Neural progenitor cell (in vitro differentiated cells): Measurements from ENCODE around the gene VPS37B. TPM values are rescaled to one million over a fixed set of nuclear protein-coding genes. Genes with fewer than 3 reads are reported as not detected.

Experiments
- DNase-seq: peaks from one replicate; pipeline ENCODE4 v3.0.0-alpha.2; 2016; ENCODE audit warnings: low spot score
- H2AFZ ChIP-seq: fragments of 200-600 bp; sonication (generic); replicated peaks from 2 replicates; pipeline ENCODE4 v1.6.1; 2016; ENCODE audit warnings: antibody characterized with exemption
- H3F3A ChIP-seq: fragments of 200-600 bp; sonication (generic); 2 replicates; pipeline ENCODE4 v1.6.1; 2016; ENCODE audit warnings: antibody characterized with exemption, low read depth
- H3K27ac ChIP-seq: fragments of 200-600 bp; sonication (generic); 2 replicates; pipeline ENCODE4 v1.5.1; 2016; ENCODE audit warnings: mild to moderate bottlenecking
- H3K27me3 ChIP-seq: fragments of 200-600 bp; sonication (generic); 2 replicates; pipeline ENCODE4 v1.6.1; 2016; ENCODE audit warnings: mild to moderate bottlenecking, moderate library complexity
- H3K36me3 ChIP-seq: fragments of 200-600 bp; sonication (generic); 2 replicates; pipeline ENCODE4 v1.5.1; 2016
- H3K4me1 ChIP-seq: fragments of 200-600 bp; sonication (generic); 2 replicates; pipeline ENCODE4 v1.6.1; 2016; ENCODE audit warnings: mixed run types
- H3K4me2 ChIP-seq: fragments of 200-600 bp; sonication (generic); 2 replicates; pipeline ENCODE4 v1.6.1; 2016
- H3K4me3 ChIP-seq: fragments of 200-600 bp; sonication (generic); 2 replicates; pipeline ENCODE4 v1.5.1; 2016
- H3K79me2 ChIP-seq: fragments of 200-600 bp; sonication (generic); 2 replicates; pipeline ENCODE4 v1.6.1; 2016; ENCODE audit warnings: low read depth
- H3K9ac ChIP-seq: fragments of 200-600 bp; sonication (generic); 2 replicates; pipeline ENCODE4 v1.6.1; 2016
- H3K9me3 ChIP-seq: fragments of 200-600 bp; sonication (generic); 2 replicates; pipeline ENCODE4 v1.5.1; 2016; ENCODE audit warnings: low read depth
- H4K20me1 ChIP-seq: fragments of 200-600 bp; sonication (generic); 2 replicates; pipeline ENCODE4 v1.6.1; 2016; ENCODE audit warnings: low read depth
- H3K27ac Mint-ChIP-seq: 3 replicates; pipeline ENCODE4 v1.8.0; 2021; ENCODE audit warnings: mixed read lengths
- H3K27me3 Mint-ChIP-seq: 2 replicates; pipeline ENCODE4 v1.8.0; 2022; ENCODE audit warnings: low read depth, mild to moderate bottlenecking, inconsistent platforms, moderate library complexity, mixed read lengths; ENCODE audit not compliant: insufficient read depth
- H3K36me3 Mint-ChIP-seq: 3 replicates; pipeline ENCODE4 v1.8.0; 2021; ENCODE audit warnings: mixed read lengths
- H3K4me1 Mint-ChIP-seq: 3 replicates; pipeline ENCODE4 v1.8.0; 2021; ENCODE audit warnings: mixed read lengths
- H3K4me3 Mint-ChIP-seq: 3 replicates; pipeline ENCODE4 v1.8.0; 2021; ENCODE audit warnings: mild to moderate bottlenecking, moderate library complexity, mixed read lengths
- H3K9me3 Mint-ChIP-seq: 3 replicates; pipeline ENCODE4 v1.8.0; 2020; ENCODE audit warnings: mixed read lengths
- EZH2 ChIP-seq: fragments of 200-600 bp; sonication (generic); IDR thresholded peaks from 2 replicates; pipeline ENCODE4 v1.6.1; 2017; ENCODE audit warnings: antibody characterized with exemption, mild to moderate bottlenecking, moderate library complexity
- EZH2phosphoT487 ChIP-seq: fragments of 200-600 bp; sonication (generic); IDR thresholded peaks from 2 replicates; pipeline ENCODE4 v1.6.1; 2017; ENCODE audit warnings: antibody characterized with exemption
- total RNA-seq: library from RNA; depleted of rRNA; stranded (reverse); fragments of >200 nt; gene quantifications from 2 replicates; pipeline ENCODE4 v1.2.3, GENCODE V29; 2015; ENCODE audit warnings: low replicate concordance
- TF ChIP-seq, protein P1 (sequence below): fragments of 200-600 bp; sonication (generic); IDR thresholded peaks from 2 replicates; pipeline ENCODE4 v1.5.1; 2017; ENCODE audit warnings: antibody characterized with exemption, mild to moderate bottlenecking

The VPS37B gene
- total RNA-seq, 1 donor from 2014 or later = 19.4 TPM

DNA sequence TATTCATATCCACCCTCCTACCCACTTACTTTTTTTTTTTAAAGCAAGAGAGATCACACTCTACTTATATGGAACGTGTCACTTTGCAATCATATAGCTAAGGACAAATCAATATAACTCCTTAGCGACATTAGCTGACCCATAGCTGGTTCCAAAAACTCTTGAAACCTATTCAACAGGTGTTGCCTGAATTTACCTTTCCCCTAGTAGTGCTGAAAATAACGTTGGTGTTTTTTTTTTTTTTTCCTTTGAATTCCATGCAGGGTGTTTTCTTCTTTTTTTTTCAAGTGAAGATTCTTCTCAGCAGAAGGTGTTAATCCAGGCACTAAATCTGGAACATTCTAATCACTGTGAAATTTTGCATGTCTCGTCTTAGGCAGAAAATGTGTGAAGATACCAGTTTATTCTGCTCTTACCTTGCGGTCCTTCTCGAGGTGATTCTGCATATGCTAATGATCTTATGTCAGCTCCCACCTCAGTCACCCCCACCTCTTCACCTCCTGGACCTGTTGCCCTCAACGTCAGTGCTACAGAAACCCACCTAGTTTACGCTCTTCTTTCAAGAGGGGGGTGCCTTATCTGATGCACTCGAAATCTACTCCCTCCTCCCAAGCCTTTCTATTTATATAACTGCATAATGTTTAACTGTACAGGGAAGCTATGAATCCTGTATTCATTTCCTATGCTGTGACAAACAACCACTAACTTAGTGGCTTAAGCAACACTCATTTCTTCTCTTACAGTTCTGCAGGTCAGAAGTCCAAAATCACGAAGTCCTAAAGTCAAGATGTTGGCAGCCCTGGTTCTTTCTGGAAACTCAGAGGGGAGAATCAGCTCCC is 7.1 kb upstream of the VPS37B start:
- Mint-ChIP-seq H3K27me3 (peaks cover 13% of the 10 kb centered on the region), H3K4me1 (peaks cover 11% of the 10 kb centered on the region), H3K4me3 (no peak overlapping the region), H3K9me3 (no peaks in the 10 kb centered on the region), H3K36me3 (no peaks in the 10 kb centered on the region), H3K27ac (no peak overlapping the region)
- Histone ChIP-seq H3K27ac (no peak overlapping the region), H3F3A (no peaks in the 10 kb centered on the region), H3K27me3 (peaks cover 36% of the 10 kb centered on the region), H4K20me1 (no peaks in the 10 kb centered on the region), H3K9me3 (no peaks in the 10 kb centered on the region), H3K36me3 (no peaks in the 10 kb centered on the region), H3K4me3 (no peak overlapping the region), H3K4me2 (no peak overlapping the region), H3K79me2 (no peaks in the 10 kb centered on the region), H2AFZ (no peak overlapping the region), H3K9ac (no peak overlapping the region), H3K4me1 (no peaks in the 10 kb centered on the region)
- no peak for TF ChIP-seq EZH2phosphoT487
- TF ChIP-seq EZH2 = no peak
- TF ChIP-seq, protein P1, sequence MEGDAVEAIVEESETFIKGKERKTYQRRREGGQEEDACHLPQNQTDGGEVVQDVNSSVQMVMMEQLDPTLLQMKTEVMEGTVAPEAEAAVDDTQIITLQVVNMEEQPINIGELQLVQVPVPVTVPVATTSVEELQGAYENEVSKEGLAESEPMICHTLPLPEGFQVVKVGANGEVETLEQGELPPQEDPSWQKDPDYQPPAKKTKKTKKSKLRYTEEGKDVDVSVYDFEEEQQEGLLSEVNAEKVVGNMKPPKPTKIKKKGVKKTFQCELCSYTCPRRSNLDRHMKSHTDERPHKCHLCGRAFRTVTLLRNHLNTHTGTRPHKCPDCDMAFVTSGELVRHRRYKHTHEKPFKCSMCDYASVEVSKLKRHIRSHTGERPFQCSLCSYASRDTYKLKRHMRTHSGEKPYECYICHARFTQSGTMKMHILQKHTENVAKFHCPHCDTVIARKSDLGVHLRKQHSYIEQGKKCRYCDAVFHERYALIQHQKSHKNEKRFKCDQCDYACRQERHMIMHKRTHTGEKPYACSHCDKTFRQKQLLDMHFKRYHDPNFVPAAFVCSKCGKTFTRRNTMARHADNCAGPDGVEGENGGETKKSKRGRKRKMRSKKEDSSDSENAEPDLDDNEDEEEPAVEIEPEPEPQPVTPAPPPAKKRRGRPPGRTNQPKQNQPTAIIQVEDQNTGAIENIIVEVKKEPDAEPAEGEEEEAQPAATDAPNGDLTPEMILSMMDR = no peak
- no peak for DNase-seq

DNA sequence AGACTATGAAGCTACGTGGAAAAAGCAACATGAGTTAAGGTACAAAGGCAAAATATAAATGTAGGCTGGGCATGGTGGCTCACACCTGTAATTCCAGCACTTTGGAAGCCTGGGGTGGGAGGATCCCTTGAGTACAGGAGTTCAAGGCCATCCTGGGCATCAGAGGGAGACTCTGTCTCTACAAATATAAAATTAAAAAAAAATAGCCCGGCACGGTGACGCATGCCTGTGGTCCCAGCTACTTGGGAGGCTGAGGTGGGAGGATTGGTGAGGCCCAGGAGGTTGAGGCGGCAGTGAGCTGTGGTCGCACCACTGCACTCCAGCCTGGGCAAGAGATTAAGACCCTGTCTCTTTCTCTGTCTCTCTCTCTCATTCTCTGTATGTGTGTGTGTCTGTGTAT is 4.0 kb upstream of the VPS37B start:
- no peak overlapping the region for H3K27ac Mint-ChIP-seq
- TF ChIP-seq EZH2 = no peak
- no peak for TF ChIP-seq EZH2phosphoT487
- TF ChIP-seq, protein P1 = no peak
- Histone ChIP-seq H3K4me1 (peaks cover 4% of the 10 kb centered on the region), H2AFZ (no peak overlapping the region), H3K27ac (no peak overlapping the region), H3K9ac (no peak overlapping the region), H3K4me3 (no peak overlapping the region), H3K4me2 (no peak overlapping the region), H3K36me3 (no peaks in the 10 kb centered on the region), H3F3A (peaks cover 8% of the 10 kb centered on the region), H4K20me1 (peaks cover 2% of the 10 kb centered on the region), H3K9me3 (no peaks in the 10 kb centered on the region), H3K27me3 (peaks cover 66% of the 10 kb centered on the region), H3K79me2 (peaks cover 7% of the 10 kb centered on the region)
- H3K27me3 Mint-ChIP-seq = peaks cover 14% of the 10 kb centered on the region
- peaks cover 26% of the 10 kb centered on the region for H3K4me1 Mint-ChIP-seq
- no peaks in the 10 kb centered on the region for H3K9me3 Mint-ChIP-seq
- H3K36me3 Mint-ChIP-seq = no peaks in the 10 kb centered on the region
- H3K4me3 Mint-ChIP-seq = no peak overlapping the region
- DNase-seq = no peak

DNA sequence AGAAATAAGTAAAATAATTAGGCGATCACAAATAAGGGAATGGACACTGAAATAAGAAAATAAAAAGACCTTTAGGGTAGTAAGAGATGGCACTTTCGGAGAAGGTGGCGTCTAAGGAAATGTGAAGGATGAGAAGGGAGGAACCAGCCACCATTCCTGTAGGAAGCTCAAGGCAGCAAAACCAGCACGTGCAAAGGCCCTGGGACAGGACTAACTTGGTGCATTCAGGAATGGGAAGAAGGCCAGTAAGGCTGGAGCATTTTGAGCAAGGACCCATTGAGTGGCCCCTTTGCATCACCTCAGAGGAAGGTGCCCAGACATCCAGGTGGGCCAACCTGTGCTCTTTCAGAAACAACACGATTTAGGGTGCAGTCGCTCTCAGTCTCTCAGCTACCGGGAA is 738 bp upstream of the VPS37B start:
- peaks cover 2% of the 10 kb centered on the region for H3K36me3 Mint-ChIP-seq
- Histone ChIP-seq H3K79me2 (peaks cover 37% of the 10 kb centered on the region), H3K27me3 (peaks cover 67% of the 10 kb centered on the region), H3K4me1 (peaks cover 22% of the 10 kb centered on the region), H3K9ac (no peak overlapping the region), H2AFZ (peak overlapping the region; percentile 58), H3K4me3 (no peak overlapping the region), H3K27ac (no peak overlapping the region), H3F3A (peaks cover 18% of the 10 kb centered on the region), H3K9me3 (no peaks in the 10 kb centered on the region), H4K20me1 (peaks cover 34% of the 10 kb centered on the region), H3K4me2 (no peak overlapping the region), H3K36me3 (no peaks in the 10 kb centered on the region)
- no peak for DNase-seq
- peaks cover 17% of the 10 kb centered on the region for H3K27me3 Mint-ChIP-seq
- peak overlapping the region; percentile 92 for H3K4me3 Mint-ChIP-seq
- peak overlapping the region; percentile 19 for H3K27ac Mint-ChIP-seq
- TF ChIP-seq EZH2 (no peak), EZH2phosphoT487 (no peak)
- TF ChIP-seq, protein P1 = no peak
- H3K4me1 Mint-ChIP-seq = peaks cover 53% of the 10 kb centered on the region
- no peaks in the 10 kb centered on the region for H3K9me3 Mint-ChIP-seq
